HEK293T (cell line): ENCODE data around the gene POMGNT1.

Source experiments
- BHLHE40 ChIP-seq: fragments of 450-650 bp; IDR thresholded peaks from 2 replicates; pipeline ENCODE4 v1.6.1; 2016; ENCODE audit warnings: mild to moderate bottlenecking, moderate library complexity, borderline replicate concordance
- CTBP1 ChIP-seq: fragments of 450-650 bp; IDR thresholded peaks from 2 replicates; pipeline ENCODE4 v1.6.1; 2016; ENCODE audit warnings: borderline replicate concordance
- ELF4 ChIP-seq: fragments of 450-650 bp; IDR thresholded peaks from 2 replicates; pipeline ENCODE4 v1.6.1; 2017; ENCODE audit warnings: antibody characterized with exemption
- FOXA1 ChIP-seq: fragments of 450-650 bp; IDR thresholded peaks from 2 replicates; pipeline ENCODE4 v1.6.1; 2016; ENCODE audit warnings: mild to moderate bottlenecking
- FOXK2 ChIP-seq: fragments of 450-650 bp; IDR thresholded peaks from 2 replicates; pipeline ENCODE4 v1.6.1; 2016; ENCODE audit warnings: mild to moderate bottlenecking
- FOXM1 ChIP-seq: fragments of 450-650 bp; IDR thresholded peaks from 2 replicates; pipeline ENCODE4 v1.6.1; 2017; ENCODE audit warnings: mild to moderate bottlenecking, borderline replicate concordance
- HDGF ChIP-seq: fragments of 450-650 bp; IDR thresholded peaks from 2 replicates; pipeline ENCODE4 v1.6.1; 2017; ENCODE audit warnings: antibody characterized with exemption, borderline replicate concordance
- NFRKB ChIP-seq: fragments of 450-650 bp; IDR thresholded peaks from 2 replicates; pipeline ENCODE4 v1.6.1; 2016; ENCODE audit warnings: mild to moderate bottlenecking, moderate library complexity
- PKNOX1 ChIP-seq: fragments of 450-650 bp; IDR thresholded peaks from 2 replicates; pipeline ENCODE4 v1.6.1; 2016
- SP1 ChIP-seq: fragments of 450-650 bp; IDR thresholded peaks from 2 replicates; pipeline ENCODE4 v1.6.1; 2017
- SUZ12 ChIP-seq: fragments of 450-650 bp; IDR thresholded peaks from 2 replicates; pipeline ENCODE4 v1.6.1; 2016; ENCODE audit warnings: mild to moderate bottlenecking
- TARDBP ChIP-seq: fragments of 450-650 bp; IDR thresholded peaks from 2 replicates; pipeline ENCODE4 v1.6.1; 2016

DNA sequence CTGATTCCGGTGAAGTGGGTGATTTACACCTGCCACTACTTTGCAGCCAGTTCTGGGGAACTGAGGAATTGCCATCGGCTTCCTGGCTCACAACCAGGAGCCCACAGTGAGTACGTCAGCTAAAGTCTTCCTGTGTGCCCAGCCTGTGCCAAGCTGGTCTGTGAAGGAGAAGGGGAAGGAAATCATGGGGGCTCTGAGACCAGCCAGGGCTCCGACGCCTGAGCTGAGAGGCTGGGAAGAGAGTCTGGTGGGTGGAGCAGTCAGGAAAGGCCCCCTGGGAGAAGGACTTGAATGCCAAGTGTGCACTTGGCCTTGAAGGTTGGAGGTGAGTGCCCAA lies 6.1 kb upstream of the POMGNT1 start:
- TF ChIP-seq NFRKB (no peak), SUZ12 (no peak), TARDBP (no peak), SP1 (no peak), BHLHE40 (no peak), CTBP1 (no peak), HDGF (no peak), PKNOX1 (no peak), FOXK2 (no peak), ELF4 (no peak), FOXA1 (no peak), FOXM1 (no peak)
